Measurements from ENCODE around the gene NBEA. TPM values are rescaled to one million over a fixed set of nuclear protein-coding genes. Genes with fewer than 3 reads are reported as not detected.

NBEA gene
- total RNA-seq, 1 experiment from 2014 or later = 3.3 TPM

- no peak for DNase-seq (ENCODE audit: low read depth, low spot score)
- no TSS peak for BruUV-seq (replicated peaks)
Measured at GRCh38 chr13:35144166-35144890, 202.3 kb downstream of the NBEA start.

GRCh38 chr13:35146686-35147085, 204.6 kb downstream of the NBEA start:
- Histone ChIP-seq H3K36me3 (ENCODE audit: control insufficient read depth, insufficient read depth, low read length) (no peaks in the 10 kb centered on the region), H3K4me1 (ENCODE audit: control insufficient read depth, insufficient read depth, low read length) (no peaks in the 10 kb centered on the region), H3K27me3 (ENCODE audit: control insufficient read depth, insufficient read depth, low read length) (no peaks in the 10 kb centered on the region), H3K9me3 (ENCODE audit: control insufficient read depth, insufficient read depth, low read depth, low read length) (no peaks in the 10 kb centered on the region), H3K27ac (ENCODE audit: low read length) (no peak overlapping the region), H3K4me3 (ENCODE audit: low read depth in 2 of 2, low read length in 2 of 2) (no peak overlapping the region)
- TF ChIP-seq TCF7L2 (IDR thresholded peaks at IDR 0.05; ENCODE audit: low read depth, low read length) (no peak), REST (IDR thresholded peaks at IDR 0.05; ENCODE audit: insufficient read depth in 1 of 2, low read depth in 2 of 2, low read length in 1 of 2) (no peak), POLR2AphosphoS5 (IDR thresholded peaks at IDR 0.05; ENCODE audit: low read depth, low read length) (no peak), SIN3A (IDR thresholded peaks at IDR 0.05; ENCODE audit: borderline replicate concordance, insufficient read depth, low read depth, low read length) (no peak)
- TF ChIP-seq, protein P1, sequence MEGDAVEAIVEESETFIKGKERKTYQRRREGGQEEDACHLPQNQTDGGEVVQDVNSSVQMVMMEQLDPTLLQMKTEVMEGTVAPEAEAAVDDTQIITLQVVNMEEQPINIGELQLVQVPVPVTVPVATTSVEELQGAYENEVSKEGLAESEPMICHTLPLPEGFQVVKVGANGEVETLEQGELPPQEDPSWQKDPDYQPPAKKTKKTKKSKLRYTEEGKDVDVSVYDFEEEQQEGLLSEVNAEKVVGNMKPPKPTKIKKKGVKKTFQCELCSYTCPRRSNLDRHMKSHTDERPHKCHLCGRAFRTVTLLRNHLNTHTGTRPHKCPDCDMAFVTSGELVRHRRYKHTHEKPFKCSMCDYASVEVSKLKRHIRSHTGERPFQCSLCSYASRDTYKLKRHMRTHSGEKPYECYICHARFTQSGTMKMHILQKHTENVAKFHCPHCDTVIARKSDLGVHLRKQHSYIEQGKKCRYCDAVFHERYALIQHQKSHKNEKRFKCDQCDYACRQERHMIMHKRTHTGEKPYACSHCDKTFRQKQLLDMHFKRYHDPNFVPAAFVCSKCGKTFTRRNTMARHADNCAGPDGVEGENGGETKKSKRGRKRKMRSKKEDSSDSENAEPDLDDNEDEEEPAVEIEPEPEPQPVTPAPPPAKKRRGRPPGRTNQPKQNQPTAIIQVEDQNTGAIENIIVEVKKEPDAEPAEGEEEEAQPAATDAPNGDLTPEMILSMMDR (IDR thresholded peaks at IDR 0.05) = no peak
- in situ Hi-C loops (cut with HindIII; ENCODE audit: low pct_unique_long_range_greater_than_20kb, low sequenced_read_pairs) (no loop called here), intact Hi-C loops (cut with micrococcal nuclease; ENCODE audit: unreplicated experiment) (no loop called here)
- CTCF ChIA-PET = no interaction called here
- ATAC-seq (no peak), DNase-seq (ENCODE audit: low read depth, low spot score) (no peak)
- POLR2A ChIA-PET = no interaction called here
- no TSS peak for BruUV-seq (replicated peaks)

More at GRCh38 chr13:35144166-35144890, 202.3 kb downstream of the NBEA start:
- in situ Hi-C loops (cut with HindIII; ENCODE audit: low pct_unique_long_range_greater_than_20kb, low sequenced_read_pairs) = no loop called here
- no peaks in the 10 kb centered on the region for H3K4me1 ChIP-seq (ENCODE audit: control insufficient read depth, insufficient read depth, low read length)
- intact Hi-C loops (cut with micrococcal nuclease; ENCODE audit: unreplicated experiment) = no loop called here
- TF ChIP-seq, protein P1 (IDR thresholded peaks at IDR 0.05) = no peak
- TF ChIP-seq REST (IDR thresholded peaks at IDR 0.05; ENCODE audit: insufficient read depth in 1 of 2, low read depth in 2 of 2, low read length in 1 of 2) (no peak), SIN3A (IDR thresholded peaks at IDR 0.05; ENCODE audit: borderline replicate concordance, insufficient read depth, low read depth, low read length) (no peak)
- CTCF ChIA-PET = no interaction called here
- no peak overlapping the region for H3K27ac ChIP-seq (ENCODE audit: low read length)
- H3K27me3 ChIP-seq (ENCODE audit: control insufficient read depth, insufficient read depth, low read length) = no peaks in the 10 kb centered on the region
- H3K4me3 ChIP-seq (ENCODE audit: low read depth in 2 of 2, low read length in 2 of 2) = no peak overlapping the region
- H3K9me3 ChIP-seq (ENCODE audit: control insufficient read depth, insufficient read depth, low read depth, low read length) = no peaks in the 10 kb centered on the region
- H3K36me3 ChIP-seq (ENCODE audit: control insufficient read depth, insufficient read depth, low read length) = no peaks in the 10 kb centered on the region
- ATAC-seq = no peak
- POLR2A ChIA-PET = no interaction called here
